Measurements from ENCODE around the gene RPL37A.

DNA sequence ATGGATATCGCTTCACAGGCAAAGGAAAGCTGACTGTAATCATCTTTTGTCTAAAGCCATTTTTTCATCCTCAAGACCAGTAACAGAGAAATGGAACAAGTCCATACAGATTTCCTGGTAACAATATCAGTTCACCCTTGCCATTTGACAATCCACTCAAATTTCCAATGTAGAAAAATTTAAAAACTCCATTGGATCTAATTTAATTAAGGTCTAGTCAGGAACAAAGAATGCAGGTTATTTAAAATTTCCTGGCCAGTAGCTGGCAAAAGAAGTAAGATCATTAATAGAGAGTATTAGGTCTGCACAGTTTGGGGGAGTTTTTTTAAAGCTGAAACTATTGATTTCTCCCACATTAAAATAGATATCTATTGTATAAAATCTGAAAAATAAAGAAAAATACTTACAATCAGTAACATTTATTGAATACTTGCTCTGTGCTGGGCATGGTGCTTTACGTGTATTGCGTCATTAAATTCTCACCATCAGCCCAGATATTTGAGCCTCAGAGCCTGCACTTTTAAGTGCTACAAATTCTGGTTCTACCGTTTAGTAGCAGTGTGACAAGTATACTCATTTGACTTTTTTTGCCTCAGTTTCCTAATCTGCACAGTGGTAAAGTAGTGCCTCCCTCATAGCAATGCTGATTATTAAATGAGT, 44.6 kb upstream of the RPL37A start:
- TF ChIP-seq POLR2A (IDR thresholded peaks at IDR 0.05): no peak
- TF ChIP-seq, protein P1, sequence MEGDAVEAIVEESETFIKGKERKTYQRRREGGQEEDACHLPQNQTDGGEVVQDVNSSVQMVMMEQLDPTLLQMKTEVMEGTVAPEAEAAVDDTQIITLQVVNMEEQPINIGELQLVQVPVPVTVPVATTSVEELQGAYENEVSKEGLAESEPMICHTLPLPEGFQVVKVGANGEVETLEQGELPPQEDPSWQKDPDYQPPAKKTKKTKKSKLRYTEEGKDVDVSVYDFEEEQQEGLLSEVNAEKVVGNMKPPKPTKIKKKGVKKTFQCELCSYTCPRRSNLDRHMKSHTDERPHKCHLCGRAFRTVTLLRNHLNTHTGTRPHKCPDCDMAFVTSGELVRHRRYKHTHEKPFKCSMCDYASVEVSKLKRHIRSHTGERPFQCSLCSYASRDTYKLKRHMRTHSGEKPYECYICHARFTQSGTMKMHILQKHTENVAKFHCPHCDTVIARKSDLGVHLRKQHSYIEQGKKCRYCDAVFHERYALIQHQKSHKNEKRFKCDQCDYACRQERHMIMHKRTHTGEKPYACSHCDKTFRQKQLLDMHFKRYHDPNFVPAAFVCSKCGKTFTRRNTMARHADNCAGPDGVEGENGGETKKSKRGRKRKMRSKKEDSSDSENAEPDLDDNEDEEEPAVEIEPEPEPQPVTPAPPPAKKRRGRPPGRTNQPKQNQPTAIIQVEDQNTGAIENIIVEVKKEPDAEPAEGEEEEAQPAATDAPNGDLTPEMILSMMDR (IDR thresholded peaks at IDR 0.05): no peak
- no peak for TF ChIP-seq POLR2AphosphoS5 (IDR thresholded peaks at IDR 0.05)
